SK-N-SH treated with all-trans-retinoic acid at 6 μM for 48 hours (cell line): Measurements from ENCODE around the gene ARHGAP10.

Experiments
- ATAC-seq: fragments of 200-7000 bp; cut with Tn5 transposase; 3 replicates; pipeline ENCODE4 v1.9.1; 2020; ENCODE audit warnings: mild to moderate bottlenecking, moderate library complexity
- ARNTL ChIP-seq: fragments of 450-650 bp; formaldehyde crosslinking; IDR thresholded peaks from 2 replicates; pipeline ENCODE4 v1.5.0; 2020; ENCODE audit warnings: low read depth, mild to moderate bottlenecking, moderate library complexity, borderline replicate concordance
- BACH2 ChIP-seq: fragments of 250-450 bp; sonication (Bioruptor Pico); IDR thresholded peaks from 2 replicates; pipeline ENCODE4 v1.9.0; 2021; ENCODE audit warnings: mild to moderate bottlenecking, borderline replicate concordance
- CSDC2 ChIP-seq: fragments of 250-450 bp; sonication (Bioruptor Pico); IDR thresholded peaks from 2 replicates; pipeline ENCODE4 v1.5.0; 2020; ENCODE audit warnings: mild to moderate bottlenecking, moderate library complexity
- ESRRG ChIP-seq: fragments of 250-450 bp; sonication (Bioruptor Pico); IDR thresholded peaks from 2 replicates; pipeline ENCODE4 v1.6.1; 2021; ENCODE audit warnings: mild to moderate bottlenecking
- GLIS3 ChIP-seq: fragments of 250-450 bp; sonication (Bioruptor Pico); IDR thresholded peaks from 2 replicates; pipeline ENCODE4 v1.5.0; 2020; ENCODE audit warnings: mild to moderate bottlenecking, moderate library complexity
- ISL1 ChIP-seq: fragments of 250-450 bp; sonication (Bioruptor Pico); IDR thresholded peaks from 2 replicates; pipeline ENCODE4 v2.1.2; 2022; ENCODE audit warnings: mild to moderate bottlenecking, moderate library complexity
- PPARA ChIP-seq: fragments of 250-450 bp; sonication (Bioruptor Pico); IDR thresholded peaks from 2 replicates; pipeline ENCODE4 v1.5.0; 2020; ENCODE audit warnings: mild to moderate bottlenecking, borderline replicate concordance
- RARB ChIP-seq: fragments of 250-450 bp; sonication (Bioruptor Pico); IDR thresholded peaks from 2 replicates; pipeline ENCODE4 v1.8.0; 2021; ENCODE audit warnings: mild to moderate bottlenecking, moderate library complexity
- SNAI2 ChIP-seq: fragments of 250-450 bp; sonication (Bioruptor Pico); IDR thresholded peaks from 2 replicates; pipeline ENCODE4 v1.5.0; 2020; ENCODE audit warnings: mild to moderate bottlenecking, moderate library complexity
- TCF4 ChIP-seq: fragments of 250-450 bp; sonication (Bioruptor Pico); IDR thresholded peaks from 2 replicates; pipeline ENCODE4 v1.8.0; 2021; ENCODE audit warnings: mild to moderate bottlenecking, moderate library complexity, borderline replicate concordance
- TOX ChIP-seq: fragments of 250-450 bp; sonication (Bioruptor Pico); IDR thresholded peaks from 2 replicates; pipeline ENCODE4 v1.8.0; 2021; ENCODE audit warnings: mild to moderate bottlenecking, moderate library complexity, borderline replicate concordance
- ZC3H10 ChIP-seq: fragments of 250-450 bp; sonication (Bioruptor Pico); IDR thresholded peaks from 2 replicates; pipeline ENCODE4 v1.5.1; 2021; ENCODE audit warnings: mild to moderate bottlenecking, moderate library complexity
- ZFP3 ChIP-seq: fragments of 250-450 bp; sonication (Bioruptor Pico); IDR thresholded peaks from 2 replicates; pipeline ENCODE4 v1.5.0; 2020; ENCODE audit warnings: mild to moderate bottlenecking, moderate library complexity
- ZFP30 ChIP-seq: fragments of 450-650 bp; formaldehyde crosslinking; IDR thresholded peaks from 2 replicates; pipeline ENCODE4 v1.5.0; 2022; ENCODE audit warnings: mild to moderate bottlenecking, moderate library complexity
- ZNF565 ChIP-seq: fragments of 450-650 bp; formaldehyde crosslinking; conservative IDR thresholded peaks from 2 replicates; pipeline ENCODE4 v1.5.0; 2020; ENCODE audit warnings: low read depth, mild to moderate bottlenecking, moderate library complexity
- ZNF70 ChIP-seq: fragments of 450-650 bp; formaldehyde crosslinking; IDR thresholded peaks from 2 replicates; pipeline ENCODE4 v1.5.0; 2020; ENCODE audit warnings: mild to moderate bottlenecking, moderate library complexity
- ZNF8 ChIP-seq: fragments of 450-650 bp; formaldehyde crosslinking; IDR thresholded peaks from 2 replicates; pipeline ENCODE4 v1.5.0; 2020; ENCODE audit warnings: mild to moderate bottlenecking, moderate library complexity
- TF ChIP-seq, protein P1 (sequence below): fragments of 250-450 bp; sonication (Bioruptor Pico); IDR thresholded peaks from 2 replicates; pipeline ENCODE4 v1.5.0; 2020; ENCODE audit warnings: mild to moderate bottlenecking, moderate library complexity
- TF ChIP-seq, protein P2 (sequence below): fragments of 250-450 bp; sonication (Bioruptor Pico); IDR thresholded peaks from 2 replicates; pipeline ENCODE4 v1.5.1; 2021; ENCODE audit warnings: mild to moderate bottlenecking, moderate library complexity
- TF ChIP-seq, protein P3 (sequence below): fragments of 250-450 bp; sonication (Bioruptor Pico); IDR thresholded peaks from 2 replicates; pipeline ENCODE4 v1.8.0; 2020; ENCODE audit warnings: mild to moderate bottlenecking, moderate library complexity, borderline replicate concordance

Gene ARHGAP10

DNA sequence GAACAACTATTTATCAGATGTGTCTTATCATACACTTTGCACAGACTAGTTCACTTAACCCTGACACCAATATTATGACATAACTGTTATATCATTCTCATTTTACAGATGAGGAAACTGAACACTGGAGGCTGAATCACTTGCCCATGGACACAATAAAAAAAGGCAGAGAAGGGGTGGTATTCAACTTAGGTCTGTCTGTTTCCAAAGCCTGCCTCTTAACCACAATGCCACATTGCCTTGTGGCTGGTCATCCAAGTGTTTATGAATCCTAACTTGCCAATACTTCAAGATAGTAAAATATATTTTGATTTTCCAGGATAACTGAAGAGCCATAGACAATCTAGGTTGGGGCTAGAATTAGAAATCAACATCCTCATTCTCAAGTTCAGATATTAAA lies 382.5 kb downstream of the ARHGAP10 start:
- ATAC-seq, result no peak
- no peak for TF ChIP-seq GLIS3
- TF ChIP-seq ZFP3 (CRISPR knock-in tag), result no peak
- no peak for TF ChIP-seq ZNF565 (CRISPR knock-in tag)
- no peak for TF ChIP-seq ZNF8

DNA sequence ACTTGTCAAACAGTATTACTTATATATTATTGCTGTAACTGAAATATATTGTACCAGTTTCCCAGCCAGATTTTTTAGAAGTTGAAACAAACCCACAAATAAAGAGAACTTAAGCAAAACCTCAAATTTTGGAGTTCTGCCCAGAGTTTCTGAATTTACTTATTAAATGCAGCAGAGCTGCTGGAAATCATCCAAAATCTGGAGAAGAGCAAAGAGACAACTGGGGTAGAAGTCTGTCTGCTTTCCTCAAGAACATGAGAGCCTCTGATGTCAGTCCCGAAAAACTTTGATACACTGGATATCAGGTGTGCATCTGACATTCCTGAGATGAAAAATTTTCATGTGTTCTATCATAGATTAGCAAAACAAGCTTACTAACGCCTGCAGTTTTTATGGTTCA lies 384.4 kb downstream of the ARHGAP10 start:
- TF ChIP-seq ISL1 (peak; percentile 53; the same call in 1 of the 2 replicates), GLIS3 (no peak)
- peak; percentile 71 for ATAC-seq

DNA sequence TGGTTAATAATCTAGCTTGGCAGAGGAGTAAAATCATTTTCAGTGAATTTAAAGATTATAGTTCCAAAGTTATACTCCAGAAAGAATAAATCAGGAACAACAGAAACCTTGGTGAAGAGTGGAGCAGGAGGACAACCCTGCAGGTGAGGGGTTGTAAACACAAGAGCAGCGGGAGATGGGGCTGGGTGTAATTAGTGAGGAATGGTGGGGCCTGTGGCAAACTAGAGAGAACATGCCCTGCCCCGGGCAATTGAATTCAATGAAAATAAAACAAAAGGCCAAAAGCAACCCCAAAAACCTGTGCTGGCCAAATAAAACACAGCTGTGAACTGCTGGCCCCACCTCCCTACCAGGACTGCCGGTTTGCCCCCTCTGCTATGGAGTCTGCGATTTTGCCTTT lies 385.1 kb downstream of the ARHGAP10 start:
- peak; percentile 49 for ATAC-seq
- TF ChIP-seq ARNTL (no peak), ISL1 (no peak), PPARA (CRISPR knock-in tag) (no peak), TOX (CRISPR knock-in tag) (no peak), ZFP30 (CRISPR knock-in tag) (no peak), ESRRG (CRISPR knock-in tag) (no peak), ZC3H10 (no peak), GLIS3 (no peak)
- TF ChIP-seq, all 23 proteins: peak for 0

DNA sequence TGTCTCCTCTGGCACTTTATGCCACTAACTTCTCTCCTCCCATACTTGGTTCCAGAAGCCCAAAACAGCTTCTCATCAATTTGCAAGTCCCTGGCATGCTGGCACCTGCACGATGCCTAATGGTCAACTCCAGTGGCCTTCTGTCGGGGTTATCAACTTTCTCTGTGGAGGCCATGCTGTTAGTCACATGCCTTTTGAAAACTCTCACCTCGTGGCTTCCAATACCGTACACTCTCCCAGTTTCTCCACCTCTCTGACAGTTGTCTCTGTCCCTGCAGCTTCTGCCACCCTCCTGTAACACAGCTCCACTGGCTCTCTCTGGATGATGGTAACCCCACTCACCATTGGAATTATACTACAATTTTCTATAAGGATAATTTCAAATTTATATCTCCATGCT lies 386.3 kb downstream of the ARHGAP10 start:
- ATAC-seq, result no peak
- no peak for TF ChIP-seq ESRRG (CRISPR knock-in tag)
- no peak for TF ChIP-seq ZFP30 (CRISPR knock-in tag)
- TF ChIP-seq ZFP3 (CRISPR knock-in tag), result no peak
- TF ChIP-seq, protein P1, sequence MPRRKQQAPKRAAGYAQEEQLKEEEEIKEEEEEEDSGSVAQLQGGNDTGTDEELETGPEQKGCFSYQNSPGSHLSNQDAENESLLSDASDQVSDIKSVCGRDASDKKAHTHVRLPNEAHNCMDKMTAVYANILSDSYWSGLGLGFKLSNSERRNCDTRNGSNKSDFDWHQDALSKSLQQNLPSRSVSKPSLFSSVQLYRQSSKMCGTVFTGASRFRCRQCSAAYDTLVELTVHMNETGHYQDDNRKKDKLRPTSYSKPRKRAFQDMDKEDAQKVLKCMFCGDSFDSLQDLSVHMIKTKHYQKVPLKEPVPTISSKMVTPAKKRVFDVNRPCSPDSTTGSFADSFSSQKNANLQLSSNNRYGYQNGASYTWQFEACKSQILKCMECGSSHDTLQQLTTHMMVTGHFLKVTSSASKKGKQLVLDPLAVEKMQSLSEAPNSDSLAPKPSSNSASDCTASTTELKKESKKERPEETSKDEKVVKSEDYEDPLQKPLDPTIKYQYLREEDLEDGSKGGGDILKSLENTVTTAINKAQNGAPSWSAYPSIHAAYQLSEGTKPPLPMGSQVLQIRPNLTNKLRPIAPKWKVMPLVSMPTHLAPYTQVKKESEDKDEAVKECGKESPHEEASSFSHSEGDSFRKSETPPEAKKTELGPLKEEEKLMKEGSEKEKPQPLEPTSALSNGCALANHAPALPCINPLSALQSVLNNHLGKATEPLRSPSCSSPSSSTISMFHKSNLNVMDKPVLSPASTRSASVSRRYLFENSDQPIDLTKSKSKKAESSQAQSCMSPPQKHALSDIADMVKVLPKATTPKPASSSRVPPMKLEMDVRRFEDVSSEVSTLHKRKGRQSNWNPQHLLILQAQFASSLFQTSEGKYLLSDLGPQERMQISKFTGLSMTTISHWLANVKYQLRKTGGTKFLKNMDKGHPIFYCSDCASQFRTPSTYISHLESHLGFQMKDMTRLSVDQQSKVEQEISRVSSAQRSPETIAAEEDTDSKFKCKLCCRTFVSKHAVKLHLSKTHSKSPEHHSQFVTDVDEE (CRISPR knock-in tag), result no peak
- TF ChIP-seq TCF4 (CRISPR knock-in tag), result no peak
- TF ChIP-seq ARNTL, result no peak
- TF ChIP-seq ZNF70 (CRISPR knock-in tag), result no peak
- TF ChIP-seq, protein P2, sequence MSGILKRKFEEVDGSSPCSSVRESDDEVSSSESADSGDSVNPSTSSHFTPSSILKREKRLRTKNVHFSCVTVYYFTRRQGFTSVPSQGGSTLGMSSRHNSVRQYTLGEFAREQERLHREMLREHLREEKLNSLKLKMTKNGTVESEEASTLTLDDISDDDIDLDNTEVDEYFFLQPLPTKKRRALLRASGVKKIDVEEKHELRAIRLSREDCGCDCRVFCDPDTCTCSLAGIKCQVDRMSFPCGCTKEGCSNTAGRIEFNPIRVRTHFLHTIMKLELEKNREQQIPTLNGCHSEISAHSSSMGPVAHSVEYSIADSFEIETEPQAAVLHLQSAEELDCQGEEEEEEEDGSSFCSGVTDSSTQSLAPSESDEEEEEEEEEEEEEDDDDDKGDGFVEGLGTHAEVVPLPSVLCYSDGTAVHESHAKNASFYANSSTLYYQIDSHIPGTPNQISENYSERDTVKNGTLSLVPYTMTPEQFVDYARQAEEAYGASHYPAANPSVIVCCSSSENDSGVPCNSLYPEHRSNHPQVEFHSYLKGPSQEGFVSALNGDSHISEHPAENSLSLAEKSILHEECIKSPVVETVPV (CRISPR knock-in tag), result no peak
- no peak for TF ChIP-seq PPARA (CRISPR knock-in tag)
- no peak for TF ChIP-seq ZNF8
- no peak for TF ChIP-seq TOX (CRISPR knock-in tag)
- TF ChIP-seq SNAI2 (CRISPR knock-in tag), result no peak
- no peak for TF ChIP-seq GLIS3
- TF ChIP-seq BACH2 (CRISPR knock-in tag), result no peak
- TF ChIP-seq CSDC2 (CRISPR knock-in tag), result no peak
- TF ChIP-seq, protein P3, sequence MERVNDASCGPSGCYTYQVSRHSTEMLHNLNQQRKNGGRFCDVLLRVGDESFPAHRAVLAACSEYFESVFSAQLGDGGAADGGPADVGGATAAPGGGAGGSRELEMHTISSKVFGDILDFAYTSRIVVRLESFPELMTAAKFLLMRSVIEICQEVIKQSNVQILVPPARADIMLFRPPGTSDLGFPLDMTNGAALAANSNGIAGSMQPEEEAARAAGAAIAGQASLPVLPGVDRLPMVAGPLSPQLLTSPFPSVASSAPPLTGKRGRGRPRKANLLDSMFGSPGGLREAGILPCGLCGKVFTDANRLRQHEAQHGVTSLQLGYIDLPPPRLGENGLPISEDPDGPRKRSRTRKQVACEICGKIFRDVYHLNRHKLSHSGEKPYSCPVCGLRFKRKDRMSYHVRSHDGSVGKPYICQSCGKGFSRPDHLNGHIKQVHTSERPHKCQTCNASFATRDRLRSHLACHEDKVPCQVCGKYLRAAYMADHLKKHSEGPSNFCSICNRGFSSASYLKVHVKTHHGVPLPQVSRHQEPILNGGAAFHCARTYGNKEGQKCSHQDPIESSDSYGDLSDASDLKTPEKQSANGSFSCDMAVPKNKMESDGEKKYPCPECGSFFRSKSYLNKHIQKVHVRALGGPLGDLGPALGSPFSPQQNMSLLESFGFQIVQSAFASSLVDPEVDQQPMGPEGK (CRISPR knock-in tag), result no peak
- TF ChIP-seq, all 23 proteins: peak for 0

DNA sequence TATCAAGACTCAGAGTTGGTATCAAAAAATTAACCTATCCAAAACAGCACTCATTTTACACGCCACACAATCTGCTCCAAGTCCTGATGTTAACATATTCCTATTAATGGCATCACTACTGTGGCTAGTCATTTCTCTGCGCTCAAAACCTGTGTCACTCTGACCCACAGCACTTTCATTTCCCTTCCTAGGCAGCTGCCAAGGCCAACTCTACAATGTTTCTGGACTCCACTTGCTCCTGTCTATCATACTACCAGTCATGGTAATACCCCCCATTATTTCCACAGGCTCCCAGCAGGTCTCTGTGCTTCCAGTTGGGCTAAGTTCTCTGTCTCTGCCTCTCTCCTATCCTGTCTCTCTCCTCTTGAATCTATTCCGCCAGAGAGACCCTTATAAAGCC lies 386.7 kb downstream of the ARHGAP10 start:
- ATAC-seq, result no peak
- TF ChIP-seq TCF4 (CRISPR knock-in tag) (no peak), TOX (CRISPR knock-in tag) (no peak), ISL1 (no peak), RARB (no peak)
- TF ChIP-seq, protein P1 (CRISPR knock-in tag), result no peak
